Stimulated activated CD8-positive, alpha-beta memory T cell treated with anti-CD3 and anti-CD28 coated beads, Interleukin-15, amount 100 ng/mL, for 4 hours (primary cell): Measurements from ENCODE around the gene ATRNL1.

ENCODE experiments used
- DNase-seq, 2 donors: peaks; one replicate each; pipeline ENCODE4 v3.0.0-alpha.2; 2020; ENCODE audit warnings: low read depth in 2 of 2

Gene ATRNL1, protein sequence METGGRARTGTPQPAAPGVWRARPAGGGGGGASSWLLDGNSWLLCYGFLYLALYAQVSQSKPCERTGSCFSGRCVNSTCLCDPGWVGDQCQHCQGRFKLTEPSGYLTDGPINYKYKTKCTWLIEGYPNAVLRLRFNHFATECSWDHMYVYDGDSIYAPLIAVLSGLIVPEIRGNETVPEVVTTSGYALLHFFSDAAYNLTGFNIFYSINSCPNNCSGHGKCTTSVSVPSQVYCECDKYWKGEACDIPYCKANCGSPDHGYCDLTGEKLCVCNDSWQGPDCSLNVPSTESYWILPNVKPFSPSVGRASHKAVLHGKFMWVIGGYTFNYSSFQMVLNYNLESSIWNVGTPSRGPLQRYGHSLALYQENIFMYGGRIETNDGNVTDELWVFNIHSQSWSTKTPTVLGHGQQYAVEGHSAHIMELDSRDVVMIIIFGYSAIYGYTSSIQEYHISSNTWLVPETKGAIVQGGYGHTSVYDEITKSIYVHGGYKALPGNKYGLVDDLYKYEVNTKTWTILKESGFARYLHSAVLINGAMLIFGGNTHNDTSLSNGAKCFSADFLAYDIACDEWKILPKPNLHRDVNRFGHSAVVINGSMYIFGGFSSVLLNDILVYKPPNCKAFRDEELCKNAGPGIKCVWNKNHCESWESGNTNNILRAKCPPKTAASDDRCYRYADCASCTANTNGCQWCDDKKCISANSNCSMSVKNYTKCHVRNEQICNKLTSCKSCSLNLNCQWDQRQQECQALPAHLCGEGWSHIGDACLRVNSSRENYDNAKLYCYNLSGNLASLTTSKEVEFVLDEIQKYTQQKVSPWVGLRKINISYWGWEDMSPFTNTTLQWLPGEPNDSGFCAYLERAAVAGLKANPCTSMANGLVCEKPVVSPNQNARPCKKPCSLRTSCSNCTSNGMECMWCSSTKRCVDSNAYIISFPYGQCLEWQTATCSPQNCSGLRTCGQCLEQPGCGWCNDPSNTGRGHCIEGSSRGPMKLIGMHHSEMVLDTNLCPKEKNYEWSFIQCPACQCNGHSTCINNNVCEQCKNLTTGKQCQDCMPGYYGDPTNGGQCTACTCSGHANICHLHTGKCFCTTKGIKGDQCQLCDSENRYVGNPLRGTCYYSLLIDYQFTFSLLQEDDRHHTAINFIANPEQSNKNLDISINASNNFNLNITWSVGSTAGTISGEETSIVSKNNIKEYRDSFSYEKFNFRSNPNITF (N-terminal part only)

DNA sequence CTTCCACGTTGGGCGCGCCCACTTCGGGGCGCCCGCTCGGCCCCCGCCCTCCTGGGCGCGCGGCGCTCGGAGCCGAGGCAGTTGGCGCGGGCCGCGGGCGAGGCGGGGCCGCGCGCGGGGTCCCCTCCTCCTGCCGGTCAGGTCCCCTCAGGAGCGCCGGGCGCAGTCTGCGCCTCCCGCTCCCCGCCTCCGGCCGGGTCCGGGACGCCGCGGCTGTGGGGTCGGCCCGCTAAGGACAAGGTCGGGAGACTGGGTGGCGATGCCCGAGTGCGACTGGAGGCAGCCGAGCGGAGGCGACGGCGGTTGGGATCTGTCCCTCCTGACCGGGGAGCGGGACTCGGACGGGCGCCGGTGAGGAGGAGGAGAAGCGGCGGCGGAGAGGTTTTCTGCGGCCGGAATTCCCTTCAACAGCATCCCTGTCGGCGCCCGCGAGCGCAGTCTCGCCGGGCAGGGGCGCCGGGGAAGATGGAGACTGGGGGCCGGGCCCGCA lies at the start of gene ATRNL1:
Gene ATRNL1, plus strand, starts transcription at position 80 of the 490 bp plus-strand sequence. Its CDS starts 386 bp downstream, at position 466.
- DNase-seq = no peak

DNA sequence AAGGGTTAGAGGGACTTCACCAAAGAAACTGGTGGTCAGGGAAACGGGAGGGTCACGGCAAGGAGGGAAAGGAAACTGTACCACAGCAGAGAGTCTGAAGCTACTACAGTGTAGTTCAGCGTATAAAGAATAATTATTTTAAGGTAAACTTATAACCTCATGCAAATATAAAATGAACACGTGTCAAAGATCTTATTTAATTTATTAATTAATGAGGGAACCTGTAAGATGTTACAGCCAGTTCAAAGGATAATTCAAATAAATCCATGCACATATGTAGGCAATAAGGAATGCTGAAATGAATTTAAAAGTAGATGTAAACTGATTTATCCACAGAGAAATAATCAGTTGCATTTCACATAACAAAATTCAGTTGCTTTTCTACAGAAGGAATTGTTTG lies 49.4 kb upstream of the ATRNL1 start:
- no peak for DNase-seq

DNA sequence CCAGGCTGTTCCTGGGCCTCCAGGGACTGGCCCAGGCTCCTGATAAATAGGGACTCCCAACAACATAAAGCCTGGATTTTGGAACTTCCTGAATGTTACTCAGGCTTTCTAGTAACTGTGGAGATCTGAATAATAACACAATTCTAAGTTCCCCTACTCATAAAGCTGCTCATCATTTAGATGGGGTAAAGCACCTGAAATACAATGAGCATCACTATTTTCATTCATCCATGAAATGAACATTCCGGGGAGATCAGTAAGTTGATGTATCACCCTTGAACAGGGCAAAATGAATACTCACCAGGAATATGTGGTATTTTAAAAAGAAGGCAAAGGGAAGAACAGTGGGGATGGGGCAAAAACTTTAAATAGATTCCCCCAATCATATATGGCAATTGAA lies 48.3 kb upstream of the ATRNL1 start:
- no peak for DNase-seq

DNA sequence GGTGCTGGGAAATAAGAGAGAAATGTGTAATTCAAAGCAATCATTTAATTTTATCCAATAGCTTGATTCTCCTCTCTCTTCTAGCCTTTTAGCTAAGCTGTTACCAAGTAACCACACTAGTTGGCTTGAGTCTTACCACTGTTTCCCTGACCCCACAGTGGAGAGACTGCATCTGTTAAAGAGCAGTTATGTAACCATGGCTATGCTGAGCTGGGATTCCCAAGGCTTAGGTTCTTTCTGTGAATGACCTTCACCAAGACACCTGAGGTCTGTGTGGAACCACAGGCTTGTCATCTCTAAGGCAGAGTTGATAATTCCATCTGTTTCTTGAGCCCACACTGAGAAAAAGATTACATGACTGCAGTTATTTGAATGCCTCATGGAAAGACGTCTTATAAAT lies 47.7 kb upstream of the ATRNL1 start:
- DNase-seq = no peak

DNA sequence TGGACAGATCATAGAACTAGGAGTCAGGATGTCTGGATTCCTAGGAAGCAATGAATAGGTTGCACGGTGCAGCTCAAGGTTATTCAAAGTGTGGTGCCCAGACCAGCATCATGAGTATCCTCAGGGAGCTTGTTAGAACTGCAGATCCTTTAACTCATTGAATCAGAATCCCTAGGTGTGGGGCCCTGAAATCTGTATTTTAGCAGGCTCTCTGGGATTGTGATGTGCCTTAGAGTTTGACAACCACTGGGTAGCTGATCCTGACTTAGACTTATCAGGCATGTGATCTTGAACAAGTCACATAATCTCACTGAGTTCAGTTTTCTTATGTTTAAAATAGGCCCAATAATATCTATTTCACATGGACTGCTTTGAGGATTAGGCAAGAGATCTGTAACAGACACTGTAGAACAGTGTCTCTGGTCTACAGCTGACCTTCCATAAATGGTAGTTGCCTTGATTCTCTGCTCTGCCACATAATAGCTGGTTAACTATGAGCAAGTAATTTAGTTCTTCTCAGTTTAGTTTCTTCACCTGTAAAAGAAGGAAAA lies 46.4 kb upstream of the ATRNL1 start:
- DNase-seq = no peak

DNA sequence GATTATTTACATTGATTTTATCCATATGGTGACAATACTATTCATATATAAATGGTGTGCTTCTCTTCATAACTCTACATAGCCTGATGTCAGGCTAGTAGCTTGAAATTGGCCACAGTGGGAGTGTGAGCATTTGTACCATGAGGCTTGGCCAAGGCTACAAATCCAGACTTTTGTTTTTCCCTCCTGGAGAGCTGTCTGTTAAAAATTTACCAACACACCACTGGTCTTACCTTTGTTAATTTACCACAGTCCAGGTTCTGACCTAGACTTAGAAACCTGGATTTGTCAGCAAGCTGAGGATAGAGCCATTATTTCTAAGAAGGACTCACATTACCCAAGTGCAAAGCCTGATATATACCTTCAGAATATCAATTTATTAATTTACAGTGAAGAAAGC lies 45.5 kb upstream of the ATRNL1 start:
- DNase-seq = no peak

DNA sequence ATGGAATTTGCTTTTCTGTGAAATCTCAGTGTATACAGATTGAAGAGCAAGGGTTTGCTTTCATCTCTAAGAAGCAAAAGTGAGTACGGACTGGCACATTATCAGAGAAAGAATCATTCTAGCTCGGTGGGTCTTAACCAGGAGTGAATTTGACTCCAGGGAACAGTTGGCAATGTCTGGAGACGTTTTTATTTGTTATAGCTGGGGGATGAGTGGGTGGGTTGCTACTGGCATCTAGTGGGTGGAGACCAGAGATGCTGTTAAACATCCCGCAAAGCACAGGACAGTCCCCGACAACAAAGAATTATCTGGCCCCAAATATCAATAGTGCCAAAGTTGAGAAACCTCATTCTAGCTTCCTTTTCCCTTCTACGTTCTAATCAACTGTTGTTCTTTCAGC lies 43.8 kb upstream of the ATRNL1 start:
- DNase-seq = no peak

DNA sequence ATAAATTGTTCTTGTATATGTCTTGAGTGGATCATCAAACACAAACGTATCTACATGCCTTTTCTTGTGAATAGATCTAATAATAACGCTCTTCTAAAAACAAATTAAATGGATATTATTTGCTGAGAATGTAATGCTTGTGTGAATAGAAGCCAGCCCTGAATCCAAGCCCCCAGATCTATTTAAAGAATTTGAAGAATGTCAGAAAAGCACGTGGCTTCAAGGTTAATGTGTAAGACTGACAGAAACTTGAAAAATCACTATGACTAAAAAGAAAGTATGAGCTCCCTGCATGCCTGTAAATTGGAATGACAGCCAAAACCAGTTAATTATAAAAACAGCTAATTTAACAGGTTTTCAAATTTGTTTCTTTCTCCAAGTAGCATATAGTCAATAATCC lies 43.2 kb upstream of the ATRNL1 start:
- DNase-seq = no peak

DNA sequence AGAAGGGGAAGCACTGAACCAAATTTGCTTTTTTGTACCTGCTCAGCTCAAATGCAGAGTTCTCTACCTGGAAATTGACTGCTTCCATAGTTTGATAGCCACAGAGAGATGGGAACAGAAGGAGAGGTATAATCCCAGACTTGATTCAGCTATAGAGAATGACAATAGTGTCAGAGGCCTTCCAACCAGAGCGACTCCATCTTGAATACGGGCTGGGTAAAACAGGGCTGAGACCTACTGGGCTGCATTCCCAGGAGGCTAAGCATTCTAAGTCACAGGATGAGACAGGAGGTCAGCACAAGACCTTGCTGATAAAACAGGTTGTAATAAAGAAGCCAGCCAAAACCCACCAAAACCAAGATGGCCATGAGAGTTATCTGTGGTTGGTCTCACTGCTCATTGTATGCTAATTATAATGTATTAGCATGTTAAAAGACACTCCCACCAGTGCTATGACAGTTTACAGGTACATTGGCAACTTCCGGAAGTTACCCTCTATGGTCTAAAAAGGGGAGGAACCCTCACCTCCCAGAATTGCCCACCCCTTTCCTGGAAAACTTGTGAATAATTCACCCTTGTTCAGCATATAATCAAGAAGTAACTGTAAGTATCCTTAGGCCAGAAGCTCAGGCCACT lies 42.7 kb upstream of the ATRNL1 start:
- no peak for DNase-seq

DNA sequence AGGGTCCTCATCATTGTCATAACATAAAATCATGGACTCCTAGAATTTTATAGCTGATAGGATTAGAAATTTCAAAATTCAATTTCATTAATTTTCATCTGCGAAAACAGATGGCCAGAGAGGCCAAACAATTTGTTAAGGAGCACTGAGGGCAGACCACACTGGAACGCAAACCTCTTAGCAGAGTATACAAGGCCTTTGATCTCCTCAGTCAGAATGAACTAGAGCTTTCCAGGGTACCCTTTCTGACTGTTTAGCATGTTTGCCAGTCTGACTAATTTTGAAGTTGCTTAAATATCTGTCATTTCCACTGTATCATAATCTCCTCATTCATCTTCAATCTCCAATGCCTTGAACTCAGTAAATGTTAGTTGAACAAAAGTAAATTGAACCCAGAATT lies 41.9 kb upstream of the ATRNL1 start:
- DNase-seq = no peak

DNA sequence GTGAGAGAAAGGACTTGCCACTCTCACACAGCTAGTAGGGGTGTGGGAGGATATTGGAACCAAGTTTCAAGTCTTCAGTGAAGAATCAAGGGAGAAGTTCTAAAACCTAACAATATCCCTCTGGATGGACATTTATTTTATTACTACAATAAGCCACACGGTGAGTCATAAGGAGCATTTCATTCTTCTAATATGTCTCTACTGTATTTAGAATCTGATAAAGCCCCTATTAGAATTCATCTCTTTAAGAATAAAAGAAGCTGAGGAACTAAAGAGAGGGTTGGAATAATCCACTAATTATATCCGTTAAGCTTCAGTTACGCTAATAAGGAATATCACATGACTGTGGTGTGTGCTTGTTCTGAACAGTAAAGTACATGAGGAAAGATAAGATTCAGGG lies 40.9 kb upstream of the ATRNL1 start:
- DNase-seq = no peak

DNA sequence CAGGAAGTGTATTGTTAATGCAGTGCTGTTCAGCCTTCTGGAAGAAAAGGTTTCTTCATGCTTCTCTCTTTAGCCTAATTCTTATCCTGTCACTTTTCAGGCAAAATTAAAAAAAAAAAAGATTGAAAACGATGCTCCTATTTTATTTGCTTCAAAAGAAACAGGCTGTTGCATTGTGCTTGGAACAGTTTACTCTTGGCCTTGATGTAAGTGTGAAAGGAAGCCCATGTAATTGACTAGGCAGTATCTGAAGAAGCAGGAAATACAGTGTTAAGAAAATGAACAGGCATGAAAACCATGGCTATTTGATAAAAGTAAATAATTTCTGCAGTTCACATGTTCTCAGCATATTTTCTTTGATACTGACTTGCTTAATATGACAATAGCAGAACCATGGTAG lies 40.4 kb upstream of the ATRNL1 start:
- DNase-seq = no peak

DNA sequence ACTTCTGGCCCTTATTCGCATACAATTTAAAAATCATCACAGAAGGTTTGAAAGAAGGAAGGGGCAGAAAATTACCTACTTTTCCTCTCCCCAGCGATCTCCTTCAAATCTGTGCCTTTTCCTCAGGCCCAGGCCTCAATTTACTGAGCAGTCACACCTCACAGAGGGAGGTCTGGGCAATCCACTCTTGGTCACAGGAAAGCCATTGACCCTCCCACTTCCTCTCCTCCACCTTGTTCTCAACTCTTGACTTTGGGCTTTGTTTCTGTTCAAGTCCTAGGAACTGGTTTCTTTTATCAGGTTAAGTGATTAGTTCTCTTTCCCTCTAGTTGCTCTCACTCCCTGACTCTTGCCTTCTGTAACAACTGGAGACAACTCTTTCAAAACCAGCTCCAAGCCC lies 37.0 kb upstream of the ATRNL1 start:
- no peak for DNase-seq

DNA sequence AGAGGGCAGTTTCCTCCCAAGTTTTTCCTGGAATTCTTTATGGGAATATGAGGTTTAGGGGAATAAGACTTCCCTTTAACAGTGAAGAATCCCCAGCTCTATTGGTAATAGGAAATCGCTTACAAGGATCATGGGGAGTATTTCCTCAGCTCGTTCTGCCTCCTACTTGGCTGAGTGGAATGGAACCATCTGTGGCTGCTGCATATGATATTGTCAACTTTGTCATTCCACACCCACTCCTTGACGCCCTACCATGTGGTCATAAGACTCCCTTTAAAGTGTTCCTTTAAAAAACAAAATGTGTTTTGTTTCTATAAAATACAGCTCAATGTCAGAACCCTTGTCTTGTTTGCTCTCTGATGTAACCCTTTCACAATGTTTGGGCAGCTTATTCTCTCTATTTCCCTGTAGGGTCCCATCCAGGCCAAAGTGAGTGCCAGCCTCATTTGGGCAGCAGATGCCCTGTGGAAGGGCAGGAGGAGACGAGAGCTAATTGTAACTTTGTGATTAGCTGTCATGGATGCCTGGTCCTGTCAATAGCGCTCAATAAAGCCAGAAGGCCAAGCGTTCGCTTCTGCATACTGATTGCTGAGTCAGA lies 33.8 kb upstream of the ATRNL1 start:
- no peak for DNase-seq

DNA sequence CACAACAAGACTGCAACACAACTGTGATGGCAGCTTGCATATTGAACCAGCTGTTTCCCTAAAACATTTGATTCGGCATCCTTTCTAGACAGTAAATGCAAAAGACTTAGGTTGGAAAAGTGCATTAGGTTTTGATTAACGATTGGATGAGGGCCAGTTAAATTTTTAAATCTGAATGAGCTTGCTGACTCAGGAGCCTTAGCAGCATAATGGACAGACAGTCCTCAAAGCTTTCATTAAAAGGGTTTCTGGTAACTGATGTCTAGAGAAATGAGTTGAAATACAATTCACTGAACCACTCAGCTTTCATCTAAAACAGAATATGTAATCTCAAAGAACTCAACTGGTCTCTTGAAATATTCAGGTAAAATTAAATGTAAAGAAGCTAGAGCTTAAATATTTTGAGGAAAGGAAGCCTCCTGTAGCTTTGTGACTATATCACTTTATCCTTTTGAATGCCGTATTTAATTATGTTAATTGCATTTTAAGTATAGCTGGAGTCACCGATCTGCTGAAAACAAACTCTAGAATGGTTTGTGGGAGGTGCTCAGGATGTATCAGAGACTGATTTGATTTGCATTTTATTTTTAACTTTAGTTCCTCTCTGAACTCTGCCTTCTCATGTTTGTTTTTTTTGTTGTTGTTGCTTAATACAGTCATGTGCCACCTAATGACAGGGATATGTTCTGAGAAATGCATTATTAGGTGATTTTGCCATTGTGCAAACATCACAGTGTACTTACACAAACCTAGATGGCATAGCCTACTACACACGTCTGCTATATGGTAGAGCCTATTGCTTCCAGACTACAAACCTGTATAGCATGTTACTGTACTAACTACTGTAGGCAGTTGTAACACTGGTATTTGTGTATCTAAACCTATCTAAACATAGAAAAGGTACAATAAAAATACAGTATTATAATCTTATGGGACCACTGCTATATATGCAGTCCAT lies 29.2 kb upstream of the ATRNL1 start:
- no peak for DNase-seq

DNA sequence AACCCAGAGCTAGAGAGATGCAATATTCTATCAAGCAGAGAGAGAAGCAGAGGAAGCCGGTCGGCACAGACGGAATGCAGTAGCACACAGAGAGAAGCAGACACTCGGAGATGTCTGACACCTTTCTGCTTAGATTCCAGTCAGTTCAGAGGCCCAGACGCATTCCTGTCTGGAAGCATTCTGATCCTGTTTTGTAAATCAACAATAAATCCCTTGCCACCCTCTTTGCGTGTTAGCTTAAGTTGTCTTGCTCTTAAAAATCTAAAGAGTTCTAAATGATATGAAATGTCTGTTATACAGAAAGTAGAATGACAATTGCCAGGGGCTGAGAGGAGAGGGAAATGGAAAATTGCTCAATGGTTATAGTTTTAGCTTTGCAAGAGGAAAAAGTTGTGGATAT lies 27.4 kb upstream of the ATRNL1 start:
- DNase-seq = no peak

DNA sequence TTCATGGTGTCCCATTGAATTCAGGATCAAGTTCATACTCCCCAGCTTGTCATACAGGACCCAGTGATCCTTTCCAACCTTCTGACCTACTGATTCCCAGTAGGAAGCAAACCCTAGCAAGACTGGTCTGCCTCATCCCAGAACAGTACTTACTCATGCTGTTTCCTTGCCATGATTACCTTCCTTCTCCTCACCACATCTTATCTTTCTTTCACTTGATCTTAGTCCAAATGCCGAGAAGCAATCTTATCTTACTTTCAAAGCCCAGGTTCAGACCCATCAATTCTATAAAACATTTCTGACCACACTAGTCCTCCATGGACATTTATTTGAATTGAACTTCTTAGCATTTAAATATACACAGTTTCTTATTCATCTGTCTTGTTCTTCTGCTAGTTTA lies 26.6 kb upstream of the ATRNL1 start:
- no peak for DNase-seq

DNA sequence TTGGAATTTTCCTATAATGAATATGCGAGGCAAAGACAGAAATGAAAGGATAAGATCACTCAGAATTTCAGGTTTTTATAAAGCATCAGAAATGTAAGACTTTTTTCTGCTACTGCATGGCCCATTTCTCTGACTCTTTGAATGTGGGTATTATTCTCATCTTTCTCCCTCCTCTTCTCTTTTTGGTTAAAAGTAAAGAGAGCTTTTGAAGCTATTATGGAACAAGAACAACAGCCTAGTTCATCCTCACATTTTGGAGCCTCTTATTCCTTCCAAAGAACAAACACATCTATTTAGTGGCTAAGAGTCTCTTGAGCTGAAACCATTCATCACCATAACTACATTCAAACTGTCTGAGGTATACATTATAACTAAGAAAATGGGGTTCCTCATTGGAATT lies 19.4 kb upstream of the ATRNL1 start:
- no peak for DNase-seq

DNA sequence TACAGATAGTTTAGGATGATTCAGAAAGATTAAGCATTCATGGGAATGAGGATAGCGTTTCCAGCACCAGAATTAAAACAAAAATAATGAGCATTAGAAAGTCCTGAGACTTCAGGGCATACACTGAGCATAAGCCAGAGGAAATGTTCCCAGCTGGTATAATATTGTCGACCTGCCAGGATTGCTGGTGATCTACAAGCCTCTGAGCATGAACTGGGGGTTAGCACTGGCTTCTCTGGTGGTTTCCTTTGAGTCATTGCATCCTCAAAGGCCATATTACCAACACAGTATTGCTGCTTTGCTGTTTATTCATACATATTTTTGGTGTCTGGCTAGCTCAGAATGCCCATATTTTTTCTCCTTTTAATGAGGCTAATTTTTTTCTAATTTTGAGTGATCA lies 10.7 kb upstream of the ATRNL1 start:
- DNase-seq = no peak
